HepG2 (cell line): ENCODE results near the gene TMEM74B. TPM values are rescaled to one million over a fixed set of nuclear protein-coding genes. Genes with fewer than 3 reads are reported as not detected.

Experiments used
- ATAC-seq: fragments of 200-7000 bp; cut with Tn5 transposase; 3 replicates; pipeline ENCODE4 v1.9.1; 2020; ENCODE audit warnings: mild to moderate bottlenecking, moderate library complexity
- BruUV-seq: library from RNA; stranded (reverse); fragments of 400-500 nt; replicated peaks from 2 replicates; lab custom pipeline; 2021; lab: Mats Ljungman, UMichigan
- CTCF ChIA-PET: fragments of 300-600 bp; formaldehyde crosslinking; extraction: SDS; loops from one replicate; lab custom pipeline; 2021; ENCODE audit warnings: low total read pairs, inconsistent platforms, low intra/inter-chr PET ratio; lab: Yijun Ruan, JAX
- POLR2A ChIA-PET: fragments of 350-600 bp; sonication (Branson Sonifier 250); formaldehyde crosslinking; loops from one replicate; lab custom pipeline; 2020; ENCODE audit warnings: antibody characterized with exemption, inconsistent platforms; lab: Yijun Ruan, JAX
- DNase-seq: peaks from one replicate; pipeline ENCODE4 v3.0.0-alpha.2; 2015; ENCODE audit warnings: low spot score
- FAIRE-seq: peaks from 3 replicates; lab custom pipeline; 2011; peaks lifted over from hg19 to GRCh38; lab: Jason Lieb, UNC
- H2AFZ ChIP-seq: one replicate; pipeline ENCODE4 v1.6.1; 2011; ENCODE audit warnings: low read length, inconsistent platforms
- H3K27ac ChIP-seq: fragments of 300-600 bp; 3 replicates; pipeline ENCODE4 v1.8.0; 2011; ENCODE audit warnings: mixed run types, mild to moderate bottlenecking, mixed read lengths, low read length, inconsistent platforms; ENCODE audit not compliant: insufficient read depth; ENCODE audit errors: extremely low read length
- H3K27me3 ChIP-seq, 2 experiments: fragments of 200-600 bp in 1 of 2; 2 replicates in 1 of 2; 3 replicates in 1 of 2; pipeline versions ENCODE4 v1.6.0 to v1.8.0; 2011; ENCODE audit warnings: low read length in 2 of 2, mild to moderate bottlenecking in 2 of 2, moderate library complexity in 2 of 2, inconsistent platforms in 1 of 2; ENCODE audit not compliant: insufficient read depth in 2 of 2, control insufficient read depth in 1 of 2
- H3K36me3 ChIP-seq, 2 experiments: fragments of 200-600 bp in 1 of 2; replicated peaks in 1 of 2; 2 replicates in 1 of 2; 3 replicates in 1 of 2; pipeline versions ENCODE4 v1.5.1 to v1.8.0; 2011; ENCODE audit warnings: low read length in 2 of 2, inconsistent platforms in 1 of 2; ENCODE audit not compliant: insufficient read depth in 2 of 2, control insufficient read depth in 1 of 2
- H3K4me1 ChIP-seq: 2 replicates; pipeline ENCODE4 v1.5.1; 2012; ENCODE audit warnings: low read length, inconsistent platforms; ENCODE audit not compliant: insufficient read depth
- H3K4me2 ChIP-seq: 2 replicates; pipeline ENCODE4 v1.6.0; 2011; ENCODE audit warnings: low read depth, low read length, inconsistent platforms
- H3K4me3 ChIP-seq, 3 experiments: fragments of 200-600 bp in 1 of 3; sonication (generic), shearing (Covaris generic) in 1 of 3; replicated peaks in 1 of 3; 2 replicates each; pipeline ENCODE4 v1.5.1; 2011 to 2016; ENCODE audit warnings: low read length in 3 of 3, inconsistent platforms in 2 of 3, low read depth in 2 of 3, mild to moderate bottlenecking in 2 of 3, control low read depth in 1 of 3, mixed read lengths in 1 of 3; ENCODE audit not compliant: insufficient read depth in 1 of 3
- H3K79me2 ChIP-seq: one replicate; pipeline ENCODE4 v1.6.1; 2011; ENCODE audit warnings: low read length, inconsistent platforms; ENCODE audit not compliant: insufficient read depth
- H3K9ac ChIP-seq: 2 replicates; pipeline ENCODE4 v1.6.0; 2011; ENCODE audit warnings: mild to moderate bottlenecking, low read depth, low read length, inconsistent platforms; ENCODE audit not compliant: insufficient read depth
- H3K9me3 ChIP-seq: 2 replicates; pipeline ENCODE4 v1.5.1; 2012; ENCODE audit warnings: mild to moderate bottlenecking, low read length
- H4K20me1 ChIP-seq: 2 replicates; pipeline ENCODE4 v1.6.0; 2011; ENCODE audit warnings: inconsistent platforms, mild to moderate bottlenecking, low read length, moderate library complexity; ENCODE audit not compliant: insufficient read depth
- HIVEP1 ChIP-seq: sonication (generic); formaldehyde crosslinking; IDR thresholded peaks from 2 replicates; pipeline ENCODE4 v1.4.0; 2020; ENCODE audit warnings: mild to moderate bottlenecking, missing genetic modification reagents
- KLF13 ChIP-seq: sonication (generic); formaldehyde crosslinking; IDR thresholded peaks from 2 replicates; pipeline ENCODE4 v1.4.0; 2020; ENCODE audit warnings: mild to moderate bottlenecking, missing genetic modification reagents
- PAXIP1 ChIP-seq: sonication (generic); formaldehyde crosslinking; conservative IDR thresholded peaks from 2 replicates; pipeline ENCODE4 v1.4.0; 2020; ENCODE audit warnings: mild to moderate bottlenecking, missing genetic modification reagents, moderate library complexity
- RFX5 ChIP-seq: IDR thresholded peaks from 2 replicates; pipeline ENCODE4 v1.6.1; 2011; ENCODE audit warnings: low read depth, low read length, improper control_type of control experiment
- SOX5 ChIP-seq: IDR thresholded peaks from 2 replicates; pipeline ENCODE4 v1.6.1; 2016; ENCODE audit warnings: borderline replicate concordance
- ZBTB33 ChIP-seq: sonication (generic); formaldehyde crosslinking; IDR thresholded peaks from 2 replicates; pipeline ENCODE4 v1.4.0; 2020; ENCODE audit warnings: missing genetic modification reagents
- ZMYM2 ChIP-seq: sonication (generic); formaldehyde crosslinking; IDR thresholded peaks from 2 replicates; pipeline ENCODE4 v1.8.0; 2022; ENCODE audit warnings: mild to moderate bottlenecking, missing genetic modification reagents
- ZNF34 ChIP-seq: sonication (generic); formaldehyde crosslinking; IDR thresholded peaks from 2 replicates; pipeline ENCODE4 v1.4.0; 2020; ENCODE audit warnings: mild to moderate bottlenecking, missing genetic modification reagents, borderline replicate concordance
- ZNF607 ChIP-seq: sonication (generic); formaldehyde crosslinking; IDR thresholded peaks from 2 replicates; pipeline ENCODE4 v1.5.1; 2020; ENCODE audit warnings: missing genetic modification reagents, mild to moderate bottlenecking, borderline replicate concordance
- ZNF788 ChIP-seq: sonication (generic); formaldehyde crosslinking; IDR thresholded peaks from 2 replicates; pipeline ENCODE4 v1.5.0; 2020; ENCODE audit warnings: mild to moderate bottlenecking, missing genetic modification reagents, borderline replicate concordance
- WGBS: methylation state at CpG from one replicate; pipeline ENCODE4 v1.1.6; 2017; ENCODE audit warnings: low lambda C conversion rate; 5-methylcytosine and 5-hydroxymethylcytosine counted together
- in situ Hi-C: cut with HindIII; loops from 2 replicates; pipeline ENCODE4 v1.10.0; 2017; ENCODE audit warnings: low pct_unique_long_range_greater_than_20kb; ENCODE audit not compliant: extremely low pct_ligation_motif_present
- intact Hi-C: fragments of 100-400 bp; cut with micrococcal nuclease; formaldehyde crosslinking; loops from one replicate; pipeline ENCODE4 v1.10.0; 2022; ENCODE audit not compliant: unreplicated experiment
- polyA plus RNA-seq, 8 experiments: library from polyadenylated mRNA; depleted of rRNA in 3 of 8; stranded (reverse) in 7 of 8; unstranded in 1 of 8; fragments of >200 nt; fragmentation: Illumina TruSeq in 4 of 8; extraction: Trizol in 4 of 8; gene quantifications; 2 replicates each; pipeline versions ENCODE4 v1.2.1 to v1.2.3, GENCODE V29; 2011 to 2016; ENCODE audit warnings: low read depth in 4 of 8, missing spikeins in 1 of 8, mixed read lengths in 1 of 8; ENCODE audit not compliant: insufficient read depth in 1 of 8
- total RNA-seq, 5 experiments: library from RNA; depleted of rRNA; stranded (reverse); fragments of >200 nt; fragmentation: Illumina TruSeq; extraction: Trizol; gene quantifications; 2 replicates each; pipeline ENCODE4 v1.2.3, GENCODE V29; 2016; ENCODE audit warnings: low read depth in 1 of 5
- TF ChIP-seq, protein P1 (sequence below): sonication (generic); formaldehyde crosslinking; IDR thresholded peaks from 2 replicates; pipeline ENCODE4 v1.4.0; 2020; ENCODE audit warnings: mild to moderate bottlenecking, missing genetic modification reagents
- TF ChIP-seq, protein P2 (sequence below): sonication (generic); formaldehyde crosslinking; IDR thresholded peaks from 2 replicates; pipeline ENCODE4 v1.8.1; 2023; ENCODE audit warnings: mild to moderate bottlenecking, inconsistent platforms, moderate library complexity, missing genetic modification reagents, borderline replicate concordance

TMEM74B gene
- total and polyA plus RNA-seq, 2 of the 13 experiments (the other 11 are each of a cell fraction or from before 2014, with no cell fraction given) = 4.7 to 18.4 TPM

DNA sequence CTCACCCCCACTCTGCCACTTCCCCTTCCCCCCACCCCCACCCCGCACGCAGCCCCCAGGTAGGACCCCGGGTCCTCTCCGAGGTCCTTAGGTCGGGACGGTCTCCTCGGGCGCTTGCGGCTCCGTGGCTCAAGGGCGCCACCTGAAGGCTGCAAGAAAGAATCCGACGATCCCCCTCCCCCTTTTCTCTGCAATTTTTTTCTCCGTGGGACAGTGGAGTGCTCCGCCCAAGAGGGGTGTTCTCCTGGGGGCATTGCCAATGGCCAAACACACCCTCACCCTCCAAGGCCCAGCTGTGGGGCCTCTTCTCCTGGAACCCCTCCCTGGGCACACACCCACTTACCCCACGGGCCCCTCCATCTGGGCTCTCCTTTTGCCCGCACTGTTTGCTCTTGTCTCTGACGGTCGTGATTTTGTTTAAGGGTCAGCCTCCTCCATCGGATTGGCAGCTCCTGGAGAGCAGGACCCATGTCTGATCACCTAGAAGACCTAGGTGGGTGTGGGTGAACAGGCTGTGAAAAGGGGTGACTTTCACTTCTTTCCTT is 1.1 kb upstream of the TMEM74B start (continued):
- TF ChIP-seq PAXIP1 (CRISPR knock-in tag) = no peak
- TF ChIP-seq KLF13 (CRISPR knock-in tag) = 0 out of 2 replicates have a peak, but pooled peaks have one; percentile 49
- peak; percentile 56; the same call in 1 of the 2 replicates for TF ChIP-seq HIVEP1 (CRISPR knock-in tag)
- TF ChIP-seq ZNF788 = 0 out of 2 replicates have a peak, but pooled peaks have one; percentile 53
- TF ChIP-seq, protein P1, sequence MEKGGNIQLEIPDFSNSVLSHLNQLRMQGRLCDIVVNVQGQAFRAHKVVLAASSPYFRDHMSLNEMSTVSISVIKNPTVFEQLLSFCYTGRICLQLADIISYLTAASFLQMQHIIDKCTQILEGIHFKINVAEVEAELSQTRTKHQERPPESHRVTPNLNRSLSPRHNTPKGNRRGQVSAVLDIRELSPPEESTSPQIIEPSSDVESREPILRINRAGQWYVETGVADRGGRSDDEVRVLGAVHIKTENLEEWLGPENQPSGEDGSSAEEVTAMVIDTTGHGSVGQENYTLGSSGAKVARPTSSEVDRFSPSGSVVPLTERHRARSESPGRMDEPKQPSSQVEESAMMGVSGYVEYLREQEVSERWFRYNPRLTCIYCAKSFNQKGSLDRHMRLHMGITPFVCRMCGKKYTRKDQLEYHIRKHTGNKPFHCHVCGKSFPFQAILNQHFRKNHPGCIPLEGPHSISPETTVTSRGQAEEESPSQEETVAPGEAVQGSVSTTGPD (CRISPR knock-in tag) = 0 out of 2 replicates have a peak, but pooled peaks have one; percentile 22

DNA sequence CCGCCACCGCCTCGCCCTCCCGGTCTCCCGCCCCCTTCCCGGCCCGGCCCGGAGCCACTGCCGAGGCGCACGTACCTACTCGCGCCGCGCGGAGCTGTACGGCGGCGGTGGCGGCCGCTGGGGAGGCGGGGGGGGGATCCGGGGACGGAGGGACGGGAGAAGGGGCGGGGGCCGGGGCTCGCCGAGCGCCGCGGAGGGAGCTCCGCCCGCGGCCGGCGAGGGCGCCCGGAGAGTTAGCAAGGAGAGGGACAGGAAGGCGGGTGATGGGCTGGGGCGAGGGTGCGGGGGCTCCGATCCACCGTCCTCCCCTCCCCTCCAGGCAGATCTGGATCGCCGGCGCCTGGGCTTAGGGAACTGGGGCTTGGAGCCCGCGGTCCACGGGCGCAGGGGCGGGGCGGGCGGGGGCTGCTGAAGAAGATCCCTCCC is 548 bp upstream of the TMEM74B start:
- intact Hi-C loops = loop anchor here (10.0 kb wide), 1 partner anchor 371 kb away; no protein-coding TSS in a partner anchor
- no peaks in the 10 kb centered on the region; a peak in 1 of 5 replicates for H3K27me3 ChIP-seq
- H3K4me2 ChIP-seq = peak overlapping the region; percentile 81
- no peak overlapping the region for H3K27ac ChIP-seq
- peaks cover 0 to 4% of the 10 kb centered on the region in 2 experiments; a peak in 1 of 5 replicates for H3K36me3 ChIP-seq
- H4K20me1 ChIP-seq = no peaks in the 10 kb centered on the region
- BruUV-seq = no TSS peak
- peak overlapping the region; percentile 56 to 75 (median 69) for H3K4me3 ChIP-seq
- DNase-seq (no peak), ATAC-seq (peak; percentile 18), FAIRE-seq (no peak)
- peak overlapping the region; percentile 68 for H3K9ac ChIP-seq
- ChIA-PET CTCF (interaction anchor here (1.6 to 2.7 kb wide), 4 partner anchors 28 to 369 kb away, joined by 4 to 12 read pairs (median 4); no protein-coding TSS in a partner anchor), POLR2A (no interaction called here)
- H3K9me3 ChIP-seq = no peaks in the 10 kb centered on the region
- in situ Hi-C loops = loop anchor here (5.0 to 10.0 kb wide), 3 partner anchors 68 to 371 kb away; partner anchors contain the start of gene PSMF1
- no peak overlapping the region for H2AFZ ChIP-seq
- WGBS = under 1% methylated on average over 20 of the region's 54 CpGs
- H3K4me1 ChIP-seq = peaks cover 60% of the 10 kb centered on the region
- H3K79me2 ChIP-seq = no peaks in the 10 kb centered on the region
- TF ChIP-seq ZNF607 (CRISPR knock-in tag) = 0 out of 2 replicates have a peak, but pooled peaks have one; percentile 8
- no peak for TF ChIP-seq SOX5 (CRISPR knock-in tag)
- TF ChIP-seq, protein P2, sequence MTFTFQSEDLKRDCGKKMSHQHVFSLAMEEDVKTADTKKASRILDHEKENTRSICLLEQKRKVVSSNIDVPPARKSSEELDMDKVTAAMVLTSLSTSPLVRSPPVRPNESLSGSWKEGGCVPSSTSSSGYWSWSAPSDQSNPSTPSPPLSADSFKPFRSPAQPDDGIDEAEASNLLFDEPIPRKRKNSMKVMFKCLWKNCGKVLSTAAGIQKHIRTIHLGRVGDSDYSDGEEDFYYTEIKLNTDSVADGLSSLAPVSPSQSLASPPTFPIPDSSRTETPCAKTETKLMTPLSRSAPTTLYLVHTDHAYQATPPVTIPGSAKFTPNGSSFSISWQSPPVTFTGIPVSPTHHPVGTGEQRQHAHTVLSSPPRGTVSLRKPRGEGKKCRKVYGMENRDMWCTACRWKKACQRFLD = no peak
- TF ChIP-seq ZBTB33 (CRISPR knock-in tag) = no peak
- no peak for TF ChIP-seq ZMYM2
- TF ChIP-seq ZNF788 = 0 out of 2 replicates have a peak, but pooled peaks have one; percentile 32
- no peak for TF ChIP-seq ZNF34 (CRISPR knock-in tag)
- TF ChIP-seq RFX5 = no peak
